OCI-LY3 (cell line): ENCODE data around the gene DPP6.

Experiments used
- CTCF ChIP-seq: fragments of 200-600, 300-600 bp; sonication (generic); IDR thresholded peaks from 2 replicates; pipeline ENCODE4 v1.5.1; 2014; ENCODE audit warnings: antibody characterized with exemption, low read length, low read depth
- EZH2phosphoT487 ChIP-seq: fragments of 200-600 bp; shearing (Covaris generic); IDR thresholded peaks from 2 replicates; pipeline ENCODE4 v1.6.1; 2018; ENCODE audit warnings: antibody characterized with exemption, mixed run types, low read depth

DNA sequence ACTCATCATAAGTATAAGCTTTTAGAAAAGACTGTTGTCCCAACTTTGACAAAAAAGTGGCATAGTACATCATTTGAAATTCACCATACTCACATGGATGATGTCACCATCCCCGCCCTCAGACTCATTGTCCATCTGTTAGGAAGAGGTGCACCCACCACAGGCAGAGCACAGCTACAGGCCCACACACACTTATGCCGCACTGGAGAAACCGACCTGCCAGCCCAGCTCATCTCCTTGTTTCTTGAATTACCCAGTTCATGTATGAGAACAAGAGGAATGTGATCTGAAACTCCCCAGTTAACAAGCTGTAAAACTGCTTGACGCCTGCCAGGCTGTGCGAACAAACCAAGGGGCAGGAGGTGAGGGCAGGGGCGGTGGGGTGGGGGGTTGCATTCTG, 312.0 kb downstream of the DPP6 start:
- TF ChIP-seq CTCF (no peak), EZH2phosphoT487 (no peak)
